ENCODE data around the gene GMCL2.

GMCL2 gene

GRCh38 chr5:178163772-178164735 is 23.1 kb downstream of the GMCL2 start:
- Histone ChIP-seq H3K4me3 (ENCODE audit: low read length) (peak overlapping the region; percentile 61), H4K20me1 (ENCODE audit: control insufficient read depth, insufficient read depth, low read depth, low read length) (no peaks in the 10 kb centered on the region), H3K9me3 (ENCODE audit: control insufficient read depth, insufficient read depth, low read length) (no peaks in the 10 kb centered on the region), H3K79me2 (ENCODE audit: control insufficient read depth, low read length) (no peaks in the 10 kb centered on the region), H3F3A (ENCODE audit: control insufficient read depth, insufficient read depth) (0 out of 2 replicates have a peak, but pooled peaks cover 5% of the 10 kb centered on the region), H3K36me3 (ENCODE audit: control insufficient read depth, low read length) (no peaks in the 10 kb centered on the region), H3K27ac (ENCODE audit: low read depth, low read length) (no peak overlapping the region), H3K4me2 (ENCODE audit: low read length) (peak overlapping the region; percentile 77), H3K27me3 (ENCODE audit: control insufficient read depth, low read length) (no peaks in the 10 kb centered on the region), H3K4me1 (ENCODE audit: control insufficient read depth, low read length) (peaks cover 26% of the 10 kb centered on the region), H3K9me2 (replicated peaks; ENCODE audit: control insufficient read depth, low read length) (no peaks in the 10 kb centered on the region)
- TF ChIP-seq EZH2phosphoT487 (IDR thresholded peaks at IDR 0.05; ENCODE audit: borderline replicate concordance, low read length) (no peak), CTCF (IDR thresholded peaks at IDR 0.05; ENCODE audit: low read depth, low read length, poor library complexity, severe bottlenecking) (peak; percentile 94)

- TF ChIP-seq CTCF (IDR thresholded peaks at IDR 0.05; ENCODE audit: low read depth, low read length, poor library complexity, severe bottlenecking): no peak
- TF ChIP-seq EZH2phosphoT487 (IDR thresholded peaks at IDR 0.05; ENCODE audit: borderline replicate concordance, low read length): no peak
- Histone ChIP-seq H3K9me2 (replicated peaks; ENCODE audit: control insufficient read depth, low read length) (no peaks in the 10 kb centered on the region), H3F3A (ENCODE audit: control insufficient read depth, insufficient read depth) (0 out of 2 replicates have a peak, but pooled peaks cover 5% of the 10 kb centered on the region), H4K20me1 (ENCODE audit: control insufficient read depth, insufficient read depth, low read depth, low read length) (no peaks in the 10 kb centered on the region), H3K27ac (ENCODE audit: low read depth, low read length) (no peak overlapping the region), H3K4me3 (ENCODE audit: low read length) (no peak overlapping the region), H3K79me2 (ENCODE audit: control insufficient read depth, low read length) (no peaks in the 10 kb centered on the region), H3K36me3 (ENCODE audit: control insufficient read depth, low read length) (no peaks in the 10 kb centered on the region), H3K4me1 (ENCODE audit: control insufficient read depth, low read length) (peaks cover 16% of the 10 kb centered on the region), H3K4me2 (ENCODE audit: low read length) (no peak overlapping the region), H3K9me3 (ENCODE audit: control insufficient read depth, insufficient read depth, low read length) (no peaks in the 10 kb centered on the region), H3K27me3 (ENCODE audit: control insufficient read depth, low read length) (no peaks in the 10 kb centered on the region)
Observed at GRCh38 chr5:178162481-178162880, 24.7 kb downstream of the GMCL2 start.

GRCh38 chr5:178160176-178160575 is 27.0 kb downstream of the GMCL2 start:
- Histone ChIP-seq H3K4me3 (ENCODE audit: low read length) (no peak overlapping the region), H3K27me3 (ENCODE audit: control insufficient read depth, low read length) (no peaks in the 10 kb centered on the region), H3K9me3 (ENCODE audit: control insufficient read depth, insufficient read depth, low read length) (no peaks in the 10 kb centered on the region), H3K79me2 (ENCODE audit: control insufficient read depth, low read length) (no peaks in the 10 kb centered on the region), H3K36me3 (ENCODE audit: control insufficient read depth, low read length) (no peaks in the 10 kb centered on the region), H3K27ac (ENCODE audit: low read depth, low read length) (no peak overlapping the region), H3K4me2 (ENCODE audit: low read length) (no peak overlapping the region), H3K9me2 (replicated peaks; ENCODE audit: control insufficient read depth, low read length) (no peaks in the 10 kb centered on the region), H4K20me1 (ENCODE audit: control insufficient read depth, insufficient read depth, low read depth, low read length) (no peaks in the 10 kb centered on the region), H3K4me1 (ENCODE audit: control insufficient read depth, low read length) (peaks cover 22% of the 10 kb centered on the region), H3F3A (ENCODE audit: control insufficient read depth, insufficient read depth) (peaks cover 2% of the 10 kb centered on the region; the same call in 1 of the 2 replicates)
- TF ChIP-seq CTCF (IDR thresholded peaks at IDR 0.05; ENCODE audit: low read depth, low read length, poor library complexity, severe bottlenecking) (no peak), EZH2phosphoT487 (IDR thresholded peaks at IDR 0.05; ENCODE audit: borderline replicate concordance, low read length) (no peak)
